OCI-LY3 (cell line): ENCODE data around the gene TTYH3.

Source experiments
- H2AFZ ChIP-seq: fragments of 200-600, 300-600 bp; shearing (Covaris generic); 2 replicates; pipeline ENCODE4 v1.6.0; 2014; ENCODE audit warnings: antibody characterized with exemption, low read depth, low read length
- H3K27ac ChIP-seq: fragments of 200-600, 300-600 bp; sonication (generic); 2 replicates; pipeline ENCODE4 v1.5.1; 2014; ENCODE audit warnings: mild to moderate bottlenecking, low read length, moderate library complexity, mixed read lengths
- H3K27me3 ChIP-seq: fragments of 200-600, 300-600 bp; sonication (generic); 2 replicates; pipeline ENCODE4 v1.6.1; 2014; ENCODE audit warnings: low read depth, low read length, mixed read lengths
- H3K36me3 ChIP-seq: fragments of 200-600, 300-600 bp; sonication (generic); replicated peaks from 2 replicates; pipeline ENCODE3; 2014; ENCODE audit warnings: low read depth, low read length, mixed read lengths
- H3K4me1 ChIP-seq: fragments of 300-600, 200-600 bp; sonication (generic); 2 replicates; pipeline ENCODE4 v1.6.1; 2014; ENCODE audit warnings: low read length, mixed read lengths
- H3K4me2 ChIP-seq: fragments of 200-600, 300-600 bp; sonication (generic); 2 replicates; pipeline ENCODE4 v1.6.1; 2014; ENCODE audit warnings: low read length, mixed read lengths
- H3K4me3 ChIP-seq: fragments of 300-600, 200-600 bp; sonication (generic); 2 replicates; pipeline ENCODE4 v1.5.1; 2014; ENCODE audit warnings: antibody characterized with exemption, mild to moderate bottlenecking, low read length, moderate library complexity
- H3K79me2 ChIP-seq: fragments of 300-600, 200-600 bp; shearing (Covaris generic); 2 replicates; pipeline ENCODE4 v1.6.1; 2014; ENCODE audit warnings: mild to moderate bottlenecking, low read length, mixed read lengths
- H3K9ac ChIP-seq: fragments of 300-600, 200-600 bp; shearing (Covaris generic); 2 replicates; pipeline ENCODE4 v1.6.0; 2014; ENCODE audit warnings: mild to moderate bottlenecking, low read length, moderate library complexity
- H3K9me3 ChIP-seq: fragments of 200-600, 300-600 bp; shearing (Covaris generic); 2 replicates; pipeline ENCODE4 v1.6.1; 2014; ENCODE audit warnings: low read length, mixed read lengths; ENCODE audit not compliant: insufficient read depth
- H4K20me1 ChIP-seq: fragments of 200-600, 300-600 bp; sonication (generic); 2 replicates; pipeline ENCODE4 v1.6.1; 2016; ENCODE audit warnings: low read length, mixed read lengths; ENCODE audit not compliant: insufficient read depth
- CTCF ChIP-seq: fragments of 200-600, 300-600 bp; sonication (generic); IDR thresholded peaks from 2 replicates; pipeline ENCODE4 v1.5.1; 2014; ENCODE audit warnings: antibody characterized with exemption, low read length, low read depth
- EZH2phosphoT487 ChIP-seq: fragments of 200-600 bp; shearing (Covaris generic); IDR thresholded peaks from 2 replicates; pipeline ENCODE4 v1.6.1; 2018; ENCODE audit warnings: antibody characterized with exemption, mixed run types, low read depth

The TTYH3 gene

GRCh38 chr7:2710286-2710655 lies 78.5 kb downstream of the TTYH3 start:
- no peaks in the 10 kb centered on the region for H3K27me3 ChIP-seq
- peak overlapping the region; percentile 21; the same call in 1 of the 2 replicates for H2AFZ ChIP-seq
- peak overlapping the region; percentile 76 for H3K27ac ChIP-seq
- no peaks in the 10 kb centered on the region for H3K36me3 ChIP-seq
- H3K9me3 ChIP-seq, result no peaks in the 10 kb centered on the region
- H3K9ac ChIP-seq, result peak overlapping the region; percentile 85
- no peak for TF ChIP-seq CTCF
- no peak for TF ChIP-seq EZH2phosphoT487
- no peaks in the 10 kb centered on the region for H3K79me2 ChIP-seq
- no peaks in the 10 kb centered on the region for H4K20me1 ChIP-seq
- H3K4me2 ChIP-seq, result peak overlapping the region; percentile 100
- H3K4me1 ChIP-seq, result peaks cover 29% of the 10 kb centered on the region
- H3K4me3 ChIP-seq, result peak overlapping the region; percentile 87

- Histone ChIP-seq H3K4me1 (peaks cover 36% of the 10 kb centered on the region), H3K36me3 (no peaks in the 10 kb centered on the region), H3K4me2 (peak overlapping the region; percentile 100), H3K4me3 (peak overlapping the region; percentile 87), H3K9ac (peak overlapping the region; percentile 85; the same call in 1 of the 2 replicates), H2AFZ (no peak overlapping the region), H3K27ac (0 out of 2 replicates have a peak overlapping the region, but pooled peaks have one; percentile 76), H3K79me2 (no peaks in the 10 kb centered on the region), H3K9me3 (no peaks in the 10 kb centered on the region), H4K20me1 (no peaks in the 10 kb centered on the region), H3K27me3 (no peaks in the 10 kb centered on the region)
- TF ChIP-seq EZH2phosphoT487 (no peak), CTCF (no peak)
These were observed 79.2 kb downstream of the TTYH3 start for GRCh38 chr7:2710901-2711551.

GRCh38 chr7:2711895-2712675 lies 80.3 kb downstream of the TTYH3 start:
- H4K20me1 ChIP-seq, result no peaks in the 10 kb centered on the region
- peaks cover 38% of the 10 kb centered on the region for H3K4me1 ChIP-seq
- H3K4me2 ChIP-seq, result no peak overlapping the region
- H3K27ac ChIP-seq, result no peak overlapping the region
- H2AFZ ChIP-seq, result no peak overlapping the region
- no peaks in the 10 kb centered on the region for H3K9me3 ChIP-seq
- TF ChIP-seq EZH2phosphoT487 (no peak), CTCF (no peak)
- H3K79me2 ChIP-seq, result no peaks in the 10 kb centered on the region
- no peaks in the 10 kb centered on the region for H3K27me3 ChIP-seq
- no peak overlapping the region for H3K4me3 ChIP-seq
- no peak overlapping the region for H3K9ac ChIP-seq
- no peaks in the 10 kb centered on the region for H3K36me3 ChIP-seq

GRCh38 chr7:2713370-2713769 lies 81.6 kb downstream of the TTYH3 start:
- no peak overlapping the region for H3K4me3 ChIP-seq
- TF ChIP-seq EZH2phosphoT487 (no peak), CTCF (no peak)
- no peak overlapping the region for H2AFZ ChIP-seq
- no peaks in the 10 kb centered on the region for H3K36me3 ChIP-seq
- no peak overlapping the region for H3K9ac ChIP-seq
- peaks cover 38% of the 10 kb centered on the region for H3K4me1 ChIP-seq
- no peaks in the 10 kb centered on the region for H3K9me3 ChIP-seq
- H3K79me2 ChIP-seq, result no peaks in the 10 kb centered on the region
- no peaks in the 10 kb centered on the region for H3K27me3 ChIP-seq
- H3K27ac ChIP-seq, result no peak overlapping the region
- no peaks in the 10 kb centered on the region for H4K20me1 ChIP-seq
- no peak overlapping the region for H3K4me2 ChIP-seq
